OCI-LY7 (cell line): ENCODE results near the gene PLXNA4. TPM values are rescaled to one million over a fixed set of nuclear protein-coding genes. Genes with fewer than 3 reads are reported as not detected.

Experiments
- BruUV-seq: library from RNA; stranded (reverse); fragments of 400-500 nt; replicated peaks from 2 replicates; lab custom pipeline; 2021; lab: Mats Ljungman, UMichigan
- CTCF ChIA-PET: fragments of 300-600 bp; sonication (Branson Sonifier 250); formaldehyde crosslinking; loops from one replicate; lab custom pipeline; 2022; ENCODE audit warnings: antibody characterized with exemption; ENCODE audit not compliant: unreplicated experiment; lab: Charles Lee
- POLR2A ChIA-PET: fragments of 300-600 bp; sonication (Branson Sonifier 250); formaldehyde crosslinking; loops from one replicate; lab custom pipeline; 2022; ENCODE audit warnings: antibody characterized with exemption; lab: Charles Lee
- DNase-seq: peaks from one replicate; pipeline ENCODE4 v3.0.0-alpha.2; 2015; ENCODE audit warnings: low spot score
- H2AFZ ChIP-seq: fragments of 200-600 bp; sonication (generic), shearing (Covaris generic); 2 replicates; pipeline ENCODE4 v1.6.1; 2014; ENCODE audit warnings: mild to moderate bottlenecking, antibody characterized with exemption, low read length, moderate library complexity
- H3K27ac ChIP-seq: fragments of 200-600 bp; sonication (generic); 2 replicates; pipeline ENCODE4 v1.5.1; 2014; ENCODE audit warnings: mixed run types, low read depth, mild to moderate bottlenecking, moderate library complexity, low read length, inconsistent platforms; ENCODE audit not compliant: poor library complexity, severe bottlenecking
- H3K36me3 ChIP-seq: fragments of 200-600 bp; sonication (generic); 2 replicates; pipeline ENCODE4 v1.6.1; 2014; ENCODE audit warnings: mild to moderate bottlenecking, antibody characterized with exemption, low read length, moderate library complexity, mixed read lengths; ENCODE audit not compliant: insufficient read depth
- H3K4me1 ChIP-seq: fragments of 200-600 bp; sonication (generic); 2 replicates; pipeline ENCODE4 v1.5.1; 2014; ENCODE audit warnings: mild to moderate bottlenecking, low read length; ENCODE audit not compliant: insufficient read depth, poor library complexity, severe bottlenecking
- H3K4me2 ChIP-seq: fragments of 200-600 bp; sonication (generic); 2 replicates; pipeline ENCODE4 v1.6.1; 2014; ENCODE audit warnings: mild to moderate bottlenecking, low read length
- H3K4me3 ChIP-seq: fragments of 200-600 bp; sonication (generic); 2 replicates; pipeline ENCODE4 v1.5.1; 2014; ENCODE audit warnings: mild to moderate bottlenecking, low read depth, low read length; ENCODE audit not compliant: poor library complexity, severe bottlenecking
- H3K79me2 ChIP-seq: fragments of 200-600 bp; sonication (generic); 2 replicates; pipeline ENCODE4 v1.6.1; 2016; ENCODE audit warnings: low read depth, mild to moderate bottlenecking, low read length, moderate library complexity, mixed read lengths; ENCODE audit not compliant: insufficient read depth
- H3K9me2 ChIP-seq: fragments of 200-600 bp; sonication (generic); 2 replicates; pipeline ENCODE4 v1.6.1; 2016; ENCODE audit warnings: mild to moderate bottlenecking, low read length, mixed read lengths; ENCODE audit not compliant: insufficient read depth
- H3K9me3 ChIP-seq: fragments of 200-600 bp; sonication (generic); 2 replicates; pipeline ENCODE4 v1.6.1; 2014; ENCODE audit warnings: mild to moderate bottlenecking, mixed run types, low read length, mixed read lengths
- H4K20me1 ChIP-seq: fragments of 200-600 bp; sonication (generic); 2 replicates; pipeline ENCODE4 v1.6.1; 2014; ENCODE audit warnings: mild to moderate bottlenecking, antibody characterized with exemption, low read length, moderate library complexity, mixed read lengths; ENCODE audit not compliant: insufficient read depth
- EZH2phosphoT487 ChIP-seq: fragments of 200-600 bp; sonication (generic); IDR thresholded peaks from 2 replicates; pipeline ENCODE4 v1.6.1; 2018; ENCODE audit warnings: low read depth, borderline replicate concordance, mild to moderate bottlenecking, mixed run types, antibody characterized with exemption, low read length, moderate library complexity, mixed read lengths
- intact Hi-C: fragments of 100-400 bp; cut with micrococcal nuclease; formaldehyde crosslinking; loops from one replicate; pipeline ENCODE4 v1.10.0; 2022; ENCODE audit not compliant: unreplicated experiment
- total RNA-seq, 2 experiments: library from RNA; depleted of rRNA in 1 of 2; stranded (reverse); fragments of >200 nt in 1 of 2; shearing (Covaris generic) in 1 of 2; gene quantifications; 2 replicates each; pipeline ENCODE4 v1.2.3, GENCODE V29; 2014 to 2022
- TF ChIP-seq, protein P1 (sequence below): fragments of 200-600 bp; sonication (generic); conservative IDR thresholded peaks from 2 replicates; pipeline ENCODE4 v1.5.1; 2014; ENCODE audit warnings: mild to moderate bottlenecking, antibody characterized with exemption, low read length, moderate library complexity, mixed read lengths

Gene PLXNA4
- total RNA-seq, 2 experiments from 2014 or later, result not detected

DNA sequence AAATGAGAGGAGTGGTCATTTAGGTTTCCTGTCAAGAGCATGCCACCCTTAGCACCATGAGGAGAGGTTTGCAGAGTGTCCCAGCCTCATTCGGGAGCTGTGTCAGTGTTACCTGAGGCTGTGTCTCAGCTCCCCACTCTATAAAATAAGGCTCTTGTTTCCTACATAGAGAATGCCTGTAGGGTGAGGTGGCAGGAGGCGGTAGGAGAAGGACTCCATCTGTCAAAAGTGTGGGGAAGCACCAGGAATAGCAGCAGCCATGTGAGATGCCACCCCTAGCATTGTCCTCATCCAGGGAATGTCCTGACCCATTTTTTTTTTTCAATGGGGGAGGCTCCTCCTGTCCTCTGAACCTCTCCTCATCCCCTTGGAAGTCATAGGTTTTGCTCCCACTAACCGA lies 451.2 kb downstream of the PLXNA4 start:
- Histone ChIP-seq H4K20me1 (no peaks in the 10 kb centered on the region), H3K4me1 (no peaks in the 10 kb centered on the region), H3K4me3 (no peak overlapping the region), H2AFZ (no peak overlapping the region), H3K9me2 (no peaks in the 10 kb centered on the region), H3K27ac (no peak overlapping the region), H3K36me3 (no peaks in the 10 kb centered on the region), H3K9me3 (no peaks in the 10 kb centered on the region), H3K4me2 (no peak overlapping the region), H3K79me2 (no peaks in the 10 kb centered on the region)
- no TSS peak for BruUV-seq
- TF ChIP-seq, protein P1, sequence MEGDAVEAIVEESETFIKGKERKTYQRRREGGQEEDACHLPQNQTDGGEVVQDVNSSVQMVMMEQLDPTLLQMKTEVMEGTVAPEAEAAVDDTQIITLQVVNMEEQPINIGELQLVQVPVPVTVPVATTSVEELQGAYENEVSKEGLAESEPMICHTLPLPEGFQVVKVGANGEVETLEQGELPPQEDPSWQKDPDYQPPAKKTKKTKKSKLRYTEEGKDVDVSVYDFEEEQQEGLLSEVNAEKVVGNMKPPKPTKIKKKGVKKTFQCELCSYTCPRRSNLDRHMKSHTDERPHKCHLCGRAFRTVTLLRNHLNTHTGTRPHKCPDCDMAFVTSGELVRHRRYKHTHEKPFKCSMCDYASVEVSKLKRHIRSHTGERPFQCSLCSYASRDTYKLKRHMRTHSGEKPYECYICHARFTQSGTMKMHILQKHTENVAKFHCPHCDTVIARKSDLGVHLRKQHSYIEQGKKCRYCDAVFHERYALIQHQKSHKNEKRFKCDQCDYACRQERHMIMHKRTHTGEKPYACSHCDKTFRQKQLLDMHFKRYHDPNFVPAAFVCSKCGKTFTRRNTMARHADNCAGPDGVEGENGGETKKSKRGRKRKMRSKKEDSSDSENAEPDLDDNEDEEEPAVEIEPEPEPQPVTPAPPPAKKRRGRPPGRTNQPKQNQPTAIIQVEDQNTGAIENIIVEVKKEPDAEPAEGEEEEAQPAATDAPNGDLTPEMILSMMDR, result no peak
- no peak for TF ChIP-seq EZH2phosphoT487
- ChIA-PET POLR2A (no interaction called here), CTCF (no interaction called here)
- intact Hi-C loops, result no loop called here
- DNase-seq, result no peak

DNA sequence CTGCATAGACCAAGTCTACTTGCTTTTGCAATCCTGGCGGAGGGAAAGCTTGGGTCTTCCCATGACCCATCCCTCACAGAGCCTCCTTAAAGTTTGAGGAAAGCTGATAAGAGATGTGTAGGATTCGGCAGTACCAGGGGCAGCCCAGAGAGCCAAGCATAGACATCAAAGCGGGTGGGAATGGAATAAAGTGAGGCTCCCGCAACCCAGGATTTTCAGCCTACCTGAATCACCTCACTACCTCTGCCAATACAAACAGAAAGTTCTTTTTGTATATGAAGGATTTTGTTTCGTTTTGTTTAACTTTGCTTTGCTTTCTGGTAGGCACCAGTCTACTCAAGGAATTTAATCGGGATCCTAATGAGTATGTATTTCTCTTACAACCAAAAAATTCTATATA lies 451.7 kb downstream of the PLXNA4 start:
- Histone ChIP-seq H3K4me1 (no peaks in the 10 kb centered on the region), H3K79me2 (no peaks in the 10 kb centered on the region), H3K4me3 (no peak overlapping the region), H3K4me2 (no peak overlapping the region), H2AFZ (no peak overlapping the region), H3K9me3 (no peaks in the 10 kb centered on the region), H3K36me3 (no peaks in the 10 kb centered on the region), H3K27ac (no peak overlapping the region), H4K20me1 (no peaks in the 10 kb centered on the region), H3K9me2 (no peaks in the 10 kb centered on the region)
- POLR2A ChIA-PET, result interaction anchor here (1.1 kb wide), 1 partner anchor 12 kb away, joined by 3 read pairs; no protein-coding TSS in a partner anchor
- CTCF ChIA-PET, result interaction anchor here (0.6 kb wide), 1 partner anchor 144 kb away, joined by 3 read pairs; no protein-coding TSS in a partner anchor
- TF ChIP-seq, protein P1, result no peak
- no peak for TF ChIP-seq EZH2phosphoT487
- no TSS peak for BruUV-seq
- no peak for DNase-seq
- intact Hi-C loops, result no loop called here

DNA sequence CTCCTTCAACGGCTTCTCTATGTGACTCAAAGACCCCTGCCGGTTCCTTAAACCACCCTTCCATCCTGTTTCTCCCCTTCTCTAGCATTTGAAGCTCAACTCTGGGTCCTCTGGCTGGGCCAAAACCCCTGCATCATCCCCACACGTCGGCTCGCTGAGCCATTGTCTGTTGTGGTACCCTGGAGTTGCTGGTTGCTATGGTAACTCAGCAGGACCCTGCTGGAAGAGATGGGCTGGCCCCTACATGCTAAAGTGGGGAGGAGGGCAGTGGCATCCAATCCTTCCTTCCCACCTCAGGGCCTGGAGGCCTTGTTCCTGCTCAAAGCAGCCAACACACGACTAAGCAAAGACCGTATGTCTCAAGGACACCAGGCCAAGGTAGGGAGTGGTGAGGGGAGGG lies 452.5 kb downstream of the PLXNA4 start:
- Histone ChIP-seq H3K27ac (no peak overlapping the region), H2AFZ (no peak overlapping the region), H3K79me2 (no peaks in the 10 kb centered on the region), H3K9me2 (no peaks in the 10 kb centered on the region), H3K4me2 (no peak overlapping the region), H4K20me1 (no peaks in the 10 kb centered on the region), H3K4me1 (no peaks in the 10 kb centered on the region), H3K4me3 (no peak overlapping the region), H3K36me3 (no peaks in the 10 kb centered on the region), H3K9me3 (no peaks in the 10 kb centered on the region)
- TF ChIP-seq, protein P1, result no peak
- no peak for TF ChIP-seq EZH2phosphoT487
- POLR2A ChIA-PET, result interaction anchor here (1.1 kb wide), 1 partner anchor 11 kb away, joined by 3 read pairs; no protein-coding TSS in a partner anchor
- DNase-seq, result no peak
- CTCF ChIA-PET, result no interaction called here
- intact Hi-C loops, result no loop called here
- BruUV-seq, result no TSS peak
